NT2/D1 (cell line): ENCODE data around the gene NOC2L.

Source experiments
- SUZ12 ChIP-seq: IDR thresholded peaks from 2 replicates; pipeline ENCODE4 v1.6.1; 2011; ENCODE audit not compliant: insufficient read length, insufficient read depth; ENCODE audit errors: extremely low read depth
- YY1 ChIP-seq: IDR thresholded peaks from 2 replicates; pipeline ENCODE4 v1.6.1; 2011; ENCODE audit not compliant: insufficient read length, insufficient read depth
- ZNF274 ChIP-seq: IDR thresholded peaks from 2 replicates; pipeline ENCODE4 v1.6.1; 2011; ENCODE audit warnings: mild to moderate bottlenecking, low read depth, low read length

DNA sequence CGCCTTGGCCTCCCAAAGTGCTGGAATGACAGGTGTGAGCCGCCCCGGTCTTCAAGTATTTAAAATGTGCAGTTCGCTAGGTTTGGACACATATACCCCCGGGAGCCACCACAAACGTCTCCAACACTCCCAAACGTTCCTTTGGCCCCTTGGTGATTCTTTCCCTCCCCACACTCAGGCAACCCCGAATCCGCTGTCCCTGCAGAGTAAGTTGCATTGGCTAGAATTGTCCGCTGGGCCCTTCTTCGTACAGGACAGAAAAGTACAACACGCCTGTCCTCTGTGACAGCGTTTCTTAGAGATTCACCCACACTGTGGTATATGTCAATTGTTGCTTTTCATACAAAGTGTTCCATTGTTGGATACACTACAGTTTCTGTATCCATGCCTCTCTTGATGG lies 26.1 kb upstream of the NOC2L start:
- no peak for TF ChIP-seq ZNF274
- no peak for TF ChIP-seq SUZ12
- TF ChIP-seq YY1, result no peak
